HG03565 (cell line): ENCODE data around the gene GNG12.
"Not testable (repeated sequence)": the region's sequence is repeated elsewhere in the genome, so short reads cannot be mapped to it uniquely, and the experiment has no call there.

Experiments used
- ATAC-seq: cut with Tn5 transposase; IDR thresholded peaks from one replicate; pipeline ENCODE4 v1.9.1; 2021; ENCODE audit warnings: mild to moderate bottlenecking, moderate library complexity; ENCODE audit not compliant: unreplicated experiment

Gene GNG12

GRCh38 chr1:67735806-67736627 is 97.2 kb downstream of the GNG12 start:
- peak; percentile 92 for ATAC-seq

- ATAC-seq: no peak
Observed at GRCh38 chr1:67735206-67735605, 98.1 kb downstream of the GNG12 start.

GRCh38 chr1:67734323-67734690 is 99.0 kb downstream of the GNG12 start:
- ATAC-seq: no peak

- ATAC-seq: no peak
Observed at GRCh38 chr1:67733681-67734322, 99.5 kb downstream of the GNG12 start.

GRCh38 chr1:67732750-67733151 is 100.5 kb downstream of the GNG12 start:
- ATAC-seq: no peak

- ATAC-seq: no peak
Observed at GRCh38 chr1:67731322-67731721, 101.9 kb downstream of the GNG12 start.

GRCh38 chr1:67730312-67730711 is 103.0 kb downstream of the GNG12 start:
- ATAC-seq: not testable (repeated sequence)

GRCh38 chr1:67729872-67730271 is 103.4 kb downstream of the GNG12 start:
- no peak for ATAC-seq

GRCh38 chr1:67726224-67726623 is 107.0 kb downstream of the GNG12 start:
- ATAC-seq: no peak

GRCh38 chr1:67724928-67725560 is 108.2 kb downstream of the GNG12 start:
- ATAC-seq: no peak

GRCh38 chr1:67723620-67724019 is 109.6 kb downstream of the GNG12 start:
- peak; percentile 78 for ATAC-seq

- no peak for ATAC-seq
Observed at GRCh38 chr1:67723126-67723525, 110.1 kb downstream of the GNG12 start.

GRCh38 chr1:67722292-67722944 is 110.8 kb downstream of the GNG12 start:
- ATAC-seq: no peak

- ATAC-seq: no peak
Observed at GRCh38 chr1:67721650-67722291, 111.5 kb downstream of the GNG12 start.

- no peak for ATAC-seq
Observed at GRCh38 chr1:67721112-67721511, 112.2 kb downstream of the GNG12 start.

GRCh38 chr1:67719329-67720196 is 113.7 kb downstream of the GNG12 start:
- ATAC-seq: no peak

- no peak for ATAC-seq
Observed at GRCh38 chr1:67717876-67718275, 115.4 kb downstream of the GNG12 start.

GRCh38 chr1:67716800-67717199 is 116.5 kb downstream of the GNG12 start:
- no peak for ATAC-seq

GRCh38 chr1:67715819-67716218 is 117.4 kb downstream of the GNG12 start:
- no peak for ATAC-seq
